Measurements from ENCODE around the gene TNNI3. TPM values are rescaled to one million over a fixed set of nuclear protein-coding genes. Genes with fewer than 3 reads are reported as not detected.

The TNNI3 gene
- total RNA-seq, 1 experiment from 2014 or later, result 13.7 TPM

DNA sequence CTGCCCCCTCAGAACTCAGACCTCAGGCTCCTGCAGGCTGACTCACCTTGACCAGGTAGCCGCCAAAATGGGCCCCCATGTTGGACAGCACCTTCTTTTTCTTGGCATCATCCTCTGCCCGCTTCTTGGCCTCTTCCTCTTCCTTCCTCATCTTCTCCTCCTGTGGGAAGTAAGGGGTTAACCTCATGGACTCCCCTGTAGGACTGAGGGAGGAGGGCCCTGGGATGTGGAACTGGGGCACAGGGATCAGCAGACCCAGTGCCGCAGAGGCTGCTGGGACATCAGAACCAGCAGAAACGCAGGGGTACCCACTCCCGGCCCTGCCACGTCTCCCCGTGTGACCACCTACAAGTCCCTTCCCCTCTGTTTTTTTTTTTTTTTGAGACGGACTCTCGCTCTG is 19.6 kb downstream of the TNNI3 start:
- BruUV-seq (replicated peaks), result no TSS peak
- intact Hi-C loops (cut with micrococcal nuclease; ENCODE audit: unreplicated experiment), result no loop called here
- no peaks in the 10 kb centered on the region for H3K9me3 ChIP-seq (ENCODE audit: insufficient read depth, low read depth)
- no peaks in the 10 kb centered on the region for H3K4me1 ChIP-seq (replicated peaks; ENCODE audit: insufficient read depth)
- no peaks in the 10 kb centered on the region for H3K79me2 ChIP-seq (ENCODE audit: low read depth)
- H3K4me3 ChIP-seq, result no peak overlapping the region
- no peaks in the 10 kb centered on the region for H3K36me3 ChIP-seq (ENCODE audit: low read depth)
- ChIA-PET CTCF (no interaction called here), POLR2A (ENCODE audit: unreplicated experiment) (no interaction called here)
- TF ChIP-seq EZH2 (IDR thresholded peaks at IDR 0.05; ENCODE audit: low read depth), result no peak
- TF ChIP-seq, protein P1, sequence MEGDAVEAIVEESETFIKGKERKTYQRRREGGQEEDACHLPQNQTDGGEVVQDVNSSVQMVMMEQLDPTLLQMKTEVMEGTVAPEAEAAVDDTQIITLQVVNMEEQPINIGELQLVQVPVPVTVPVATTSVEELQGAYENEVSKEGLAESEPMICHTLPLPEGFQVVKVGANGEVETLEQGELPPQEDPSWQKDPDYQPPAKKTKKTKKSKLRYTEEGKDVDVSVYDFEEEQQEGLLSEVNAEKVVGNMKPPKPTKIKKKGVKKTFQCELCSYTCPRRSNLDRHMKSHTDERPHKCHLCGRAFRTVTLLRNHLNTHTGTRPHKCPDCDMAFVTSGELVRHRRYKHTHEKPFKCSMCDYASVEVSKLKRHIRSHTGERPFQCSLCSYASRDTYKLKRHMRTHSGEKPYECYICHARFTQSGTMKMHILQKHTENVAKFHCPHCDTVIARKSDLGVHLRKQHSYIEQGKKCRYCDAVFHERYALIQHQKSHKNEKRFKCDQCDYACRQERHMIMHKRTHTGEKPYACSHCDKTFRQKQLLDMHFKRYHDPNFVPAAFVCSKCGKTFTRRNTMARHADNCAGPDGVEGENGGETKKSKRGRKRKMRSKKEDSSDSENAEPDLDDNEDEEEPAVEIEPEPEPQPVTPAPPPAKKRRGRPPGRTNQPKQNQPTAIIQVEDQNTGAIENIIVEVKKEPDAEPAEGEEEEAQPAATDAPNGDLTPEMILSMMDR (conservative IDR thresholded peaks at IDR 0.05), result no peak
- peaks cover 25% of the 10 kb centered on the region; the same call in 1 of the 2 replicates for H3F3A ChIP-seq (ENCODE audit: insufficient read depth, low read depth)
- no peaks in the 10 kb centered on the region for H3K9me2 ChIP-seq (ENCODE audit: insufficient read depth)
- no peak overlapping the region for H3K4me2 ChIP-seq
- no peak for DNase-seq
- H3K27me3 ChIP-seq (ENCODE audit: insufficient read depth, low read depth), result no peaks in the 10 kb centered on the region
- H2AFZ ChIP-seq, result no peak overlapping the region
- no peak overlapping the region for H3K27ac ChIP-seq
- H4K20me1 ChIP-seq (ENCODE audit: insufficient read depth), result no peaks in the 10 kb centered on the region

DNA sequence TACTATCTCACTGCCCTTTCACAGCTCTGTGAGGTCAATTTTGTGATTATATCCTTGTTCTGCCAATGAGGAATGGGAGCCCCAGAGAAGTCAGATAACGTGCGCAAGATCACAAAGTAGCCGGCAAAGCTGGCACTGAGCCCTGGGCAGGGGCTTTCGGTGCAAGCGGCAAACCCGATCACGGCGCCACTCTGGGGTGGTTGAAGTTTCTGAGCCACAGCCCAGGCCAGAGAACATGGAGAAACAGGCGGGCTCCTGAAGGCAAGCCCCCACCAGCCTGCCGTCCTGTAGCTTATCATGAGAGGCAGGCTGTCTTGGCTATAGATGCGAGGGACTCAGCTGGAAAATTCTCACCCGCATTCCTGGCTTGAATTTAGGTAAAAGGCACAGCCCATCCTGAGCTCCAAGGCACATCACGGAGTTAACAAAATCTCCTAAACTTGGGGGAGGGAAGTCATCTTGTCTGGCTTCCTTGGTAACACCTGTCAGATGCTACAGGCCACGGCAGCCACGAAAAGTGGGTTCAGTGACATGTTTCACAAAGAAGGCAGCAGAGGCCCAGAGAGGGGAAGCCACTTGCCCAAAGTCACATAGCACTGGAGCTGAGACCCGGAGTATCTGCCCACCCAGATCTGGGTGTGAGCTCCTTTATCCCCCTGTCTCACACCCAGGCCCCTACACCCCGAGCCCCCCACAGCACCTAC is 21.0 kb downstream of the TNNI3 start:
- H3K9me3 ChIP-seq (ENCODE audit: insufficient read depth, low read depth), result no peaks in the 10 kb centered on the region
- H2AFZ ChIP-seq, result no peak overlapping the region
- no peaks in the 10 kb centered on the region for H3K9me2 ChIP-seq (ENCODE audit: insufficient read depth)
- no peak overlapping the region for H3K4me2 ChIP-seq
- no peaks in the 10 kb centered on the region for H4K20me1 ChIP-seq (ENCODE audit: insufficient read depth)
- ChIA-PET CTCF (interaction anchor here (1.1 kb wide), 1 partner anchor 9 kb away, joined by 8 read pairs; no protein-coding TSS in a partner anchor), POLR2A (ENCODE audit: unreplicated experiment) (interaction anchor here (0.6 kb wide), 1 partner anchor 191 kb away, joined by 3 read pairs; no protein-coding TSS in a partner anchor)
- DNase-seq, result no peak
- peaks cover 22% of the 10 kb centered on the region; the same call in 1 of the 2 replicates for H3F3A ChIP-seq (ENCODE audit: insufficient read depth, low read depth)
- BruUV-seq (replicated peaks), result no TSS peak
- H3K4me1 ChIP-seq (replicated peaks; ENCODE audit: insufficient read depth), result no peaks in the 10 kb centered on the region
- no peak overlapping the region for H3K27ac ChIP-seq
- H3K36me3 ChIP-seq (ENCODE audit: low read depth), result no peaks in the 10 kb centered on the region
- intact Hi-C loops (cut with micrococcal nuclease; ENCODE audit: unreplicated experiment), result no loop called here
- no peak overlapping the region for H3K4me3 ChIP-seq
- no peaks in the 10 kb centered on the region for H3K27me3 ChIP-seq (ENCODE audit: insufficient read depth, low read depth)
- H3K79me2 ChIP-seq (ENCODE audit: low read depth), result no peaks in the 10 kb centered on the region
- TF ChIP-seq, protein P1 (conservative IDR thresholded peaks at IDR 0.05), result no peak
- no peak for TF ChIP-seq EZH2 (IDR thresholded peaks at IDR 0.05; ENCODE audit: low read depth)

DNA sequence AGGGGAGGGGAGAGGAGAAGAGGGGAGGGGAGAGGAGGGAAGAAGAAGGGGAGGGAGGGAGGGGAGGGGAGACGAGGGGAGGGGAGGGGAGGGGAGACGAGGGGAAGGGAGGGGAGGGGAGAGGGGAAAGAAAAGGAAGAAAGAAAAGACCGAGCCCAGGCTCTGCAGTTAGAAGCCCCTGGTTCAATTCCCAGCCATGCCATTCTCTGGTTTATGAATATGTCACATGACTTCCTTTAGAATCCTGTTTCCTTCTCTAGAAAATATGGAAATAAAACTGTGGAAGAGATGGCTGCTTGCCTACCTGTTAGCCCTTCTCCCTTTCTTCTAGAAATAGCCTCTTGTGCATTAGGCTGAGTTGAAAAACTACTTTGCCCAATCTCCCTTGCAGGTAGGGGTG is 22.8 kb downstream of the TNNI3 start:
- H3K9me3 ChIP-seq (ENCODE audit: insufficient read depth, low read depth), result no peaks in the 10 kb centered on the region
- no peak overlapping the region for H3K4me2 ChIP-seq

More for the DNA sequence above, 22.8 kb downstream of the TNNI3 start:
- POLR2A ChIA-PET (ENCODE audit: unreplicated experiment), result interaction anchor here (0.6 kb wide), 1 partner anchor 16 kb away, joined by 3 read pairs; no protein-coding TSS in a partner anchor
- Histone ChIP-seq H3K4me1 (replicated peaks; ENCODE audit: insufficient read depth) (no peaks in the 10 kb centered on the region), H3K4me3 (no peak overlapping the region), H3K27ac (no peak overlapping the region), H3K27me3 (ENCODE audit: insufficient read depth, low read depth) (no peaks in the 10 kb centered on the region), H4K20me1 (ENCODE audit: insufficient read depth) (no peaks in the 10 kb centered on the region), H3K9me2 (ENCODE audit: insufficient read depth) (no peaks in the 10 kb centered on the region), H2AFZ (no peak overlapping the region), H3F3A (ENCODE audit: insufficient read depth, low read depth) (peaks cover 22% of the 10 kb centered on the region; the same call in 1 of the 2 replicates), H3K79me2 (ENCODE audit: low read depth) (no peaks in the 10 kb centered on the region), H3K36me3 (ENCODE audit: low read depth) (no peaks in the 10 kb centered on the region)
- BruUV-seq (replicated peaks), result no TSS peak
- CTCF ChIA-PET, result interaction anchor here (0.6 kb wide), 1 partner anchor 333 kb away, joined by 5 read pairs; no protein-coding TSS in a partner anchor
- no peak for TF ChIP-seq EZH2 (IDR thresholded peaks at IDR 0.05; ENCODE audit: low read depth)
- TF ChIP-seq, protein P1 (conservative IDR thresholded peaks at IDR 0.05), result no peak
- intact Hi-C loops (cut with micrococcal nuclease; ENCODE audit: unreplicated experiment), result no loop called here
- no peak for DNase-seq

Data from PC-9 (cell line).